Mammary epithelial cell (primary cell): ENCODE data around the gene MRPL20.

ENCODE experiments used
- EZH2 ChIP-seq: IDR thresholded peaks from 2 replicates; pipeline ENCODE4 v1.6.1; 2012; ENCODE audit warnings: low read length, inconsistent platforms, borderline replicate concordance
- TF ChIP-seq, protein P1 (sequence below), 2 donors: IDR thresholded peaks in 1 of 2; conservative IDR thresholded peaks in 1 of 2; 2 replicates each; pipeline ENCODE4 v1.5.1; 2011 to 2012; ENCODE audit warnings: inconsistent platforms in 2 of 2, low read length in 2 of 2, mild to moderate bottlenecking in 2 of 2, control low read depth in 1 of 2, low read depth in 1 of 2; ENCODE audit not compliant: insufficient read depth in 1 of 2; ENCODE audit errors: extremely low read depth in 1 of 2

DNA sequence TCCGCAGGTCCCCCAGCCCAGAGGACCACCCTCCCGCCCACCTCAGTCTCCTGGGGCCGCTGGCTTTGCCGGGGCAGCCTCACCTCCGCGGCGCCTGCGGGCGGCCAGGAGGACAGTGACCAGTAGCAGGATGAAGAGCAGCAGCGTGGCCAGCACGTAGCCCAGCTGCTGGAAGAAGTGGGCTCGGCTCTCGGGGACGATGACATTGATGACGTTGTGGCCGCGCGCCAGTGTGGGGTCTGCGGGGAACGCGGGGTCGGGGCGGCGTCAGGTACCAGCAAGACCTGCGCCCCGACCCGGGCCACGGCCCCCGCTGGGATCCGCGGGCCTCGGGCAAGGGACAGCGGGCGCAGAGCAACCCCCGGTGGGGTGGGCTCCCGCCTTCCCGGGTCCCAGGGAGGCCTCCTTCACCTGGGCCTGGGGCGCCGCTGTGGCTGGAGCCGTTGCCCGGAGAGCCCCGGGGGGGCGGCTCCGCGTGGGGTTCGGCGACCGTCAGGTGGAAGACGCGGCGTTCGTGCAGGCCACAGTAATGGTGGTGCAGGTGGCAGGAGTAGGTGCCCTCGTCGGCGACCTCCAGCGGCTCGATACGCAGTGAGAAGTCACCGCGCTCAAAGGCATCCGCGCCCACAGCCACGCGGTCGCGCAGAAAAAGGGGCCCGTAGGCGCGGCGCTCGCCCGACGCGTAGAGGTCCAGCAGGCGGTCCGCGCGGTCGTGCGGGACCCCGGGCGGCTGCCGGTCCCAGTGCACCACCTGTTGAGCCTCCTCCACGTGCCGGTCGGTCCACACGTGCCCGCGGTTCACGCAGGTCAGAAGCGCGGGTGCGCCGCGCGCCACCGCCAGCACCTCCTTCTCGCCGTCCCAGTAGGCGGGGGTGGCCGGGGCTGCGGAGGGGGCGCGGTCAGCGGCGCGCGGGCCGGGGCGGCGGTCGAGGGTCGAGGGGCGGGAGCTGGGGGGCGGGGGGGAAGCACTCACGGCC lies 52.5 kb downstream of the MRPL20 start:
- no peak for TF ChIP-seq EZH2
- TF ChIP-seq, protein P1, sequence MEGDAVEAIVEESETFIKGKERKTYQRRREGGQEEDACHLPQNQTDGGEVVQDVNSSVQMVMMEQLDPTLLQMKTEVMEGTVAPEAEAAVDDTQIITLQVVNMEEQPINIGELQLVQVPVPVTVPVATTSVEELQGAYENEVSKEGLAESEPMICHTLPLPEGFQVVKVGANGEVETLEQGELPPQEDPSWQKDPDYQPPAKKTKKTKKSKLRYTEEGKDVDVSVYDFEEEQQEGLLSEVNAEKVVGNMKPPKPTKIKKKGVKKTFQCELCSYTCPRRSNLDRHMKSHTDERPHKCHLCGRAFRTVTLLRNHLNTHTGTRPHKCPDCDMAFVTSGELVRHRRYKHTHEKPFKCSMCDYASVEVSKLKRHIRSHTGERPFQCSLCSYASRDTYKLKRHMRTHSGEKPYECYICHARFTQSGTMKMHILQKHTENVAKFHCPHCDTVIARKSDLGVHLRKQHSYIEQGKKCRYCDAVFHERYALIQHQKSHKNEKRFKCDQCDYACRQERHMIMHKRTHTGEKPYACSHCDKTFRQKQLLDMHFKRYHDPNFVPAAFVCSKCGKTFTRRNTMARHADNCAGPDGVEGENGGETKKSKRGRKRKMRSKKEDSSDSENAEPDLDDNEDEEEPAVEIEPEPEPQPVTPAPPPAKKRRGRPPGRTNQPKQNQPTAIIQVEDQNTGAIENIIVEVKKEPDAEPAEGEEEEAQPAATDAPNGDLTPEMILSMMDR (conservative IDR thresholded peaks at IDR 0.05 in 1 of 2, IDR thresholded peaks at IDR 0.05 in 1 of 2; ENCODE audit: extremely low read depth in 1 of 2, insufficient read depth in 1 of 2, low read depth in 1 of 2, low read length in 2 of 2): no peak
